H1 (cell line): ENCODE data around the gene FAM181B. TPM values are rescaled to one million over a fixed set of nuclear protein-coding genes. Genes with fewer than 3 reads are reported as not detected.

Experiments used
- CHD7 ChIP-seq: fragments of 300-600 bp; sonication (generic); IDR thresholded peaks from 2 replicates; pipeline ENCODE4 v1.7.1; 2012; ENCODE audit warnings: low read length, moderate library complexity, mild to moderate bottlenecking, inconsistent platforms; ENCODE audit not compliant: insufficient replicate concordance
- NANOG ChIP-seq: IDR thresholded peaks from 2 replicates; pipeline ENCODE4 v1.6.1; 2011; ENCODE audit warnings: low read length, low read depth, mild to moderate bottlenecking, inconsistent platforms; ENCODE audit not compliant: insufficient read depth, poor library complexity, severe bottlenecking
- POU5F1 ChIP-seq: IDR thresholded peaks from 2 replicates; pipeline ENCODE4 v1.6.1; 2011; ENCODE audit warnings: low read depth, mild to moderate bottlenecking, low read length, moderate library complexity
- RFX5 ChIP-seq: IDR thresholded peaks from 2 replicates; pipeline ENCODE4 v1.6.1; 2011; ENCODE audit warnings: low read depth, low read length, improper control_type of control experiment, borderline replicate concordance
- TAF7 ChIP-seq: optimal IDR thresholded peaks from 2 replicates; pipeline ENCODE3; 2011; ENCODE audit warnings: low read depth, mild to moderate bottlenecking, inconsistent platforms, low read length, moderate library complexity, borderline replicate concordance
- polyA plus RNA-seq, 7 experiments: library from polyadenylated mRNA; depleted of rRNA in 3 of 7; stranded (reverse) in 5 of 7; unstranded in 2 of 7; fragments of >200 nt in 5 of 7; fragments of 200-250 nt in 2 of 7; gene quantifications; 1 replicate in 5 of 7; 2 replicates in 1 of 7; 4 replicates in 1 of 7; pipeline versions ENCODE4 v1.2.1 to v1.2.3, GENCODE V29; 2011 to 2013; ENCODE audit warnings: missing spikeins in 2 of 7, mixed read lengths in 2 of 7
- total RNA-seq: library from RNA; stranded (reverse); fragmentation: NEBNext Ultra II Directional; extraction: Animal tissue kit (Norgen Biotek cat#: 25700); gene quantifications from 2 replicates; pipeline ENCODE4 v1.2.1, GENCODE V29; 2021

FAM181B gene
- total and polyA plus RNA-seq, 2 of the 8 experiments (the other 6 are each of a cell fraction or from before 2014, with no cell fraction given): 0.21 to 0.37 TPM

- TF ChIP-seq CHD7 (no peak), TAF7 (peak; percentile 28), POU5F1 (no peak), RFX5 (no peak), NANOG (no peak)
Measured at GRCh38 chr11:82733444-82734119, at the start of gene FAM181B (continued).
